Neutrophil (primary cell): ENCODE results near the gene ANKRD10.

Source experiments
- H3K27ac ChIP-seq: fragments of 200-600 bp; sonication (generic); 2 replicates; pipeline ENCODE4 v1.5.1; 2016; ENCODE audit warnings: mild to moderate bottlenecking, moderate library complexity
- H3K27me3 ChIP-seq: fragments of 200-600 bp; sonication (generic); 2 replicates; pipeline ENCODE4 v1.6.0; 2016; ENCODE audit warnings: mild to moderate bottlenecking
- H3K36me3 ChIP-seq: fragments of 200-600 bp; sonication (generic); 2 replicates; pipeline ENCODE4 v1.5.1; 2017
- H3K4me1 ChIP-seq, 2 experiments: fragments of 200-600 bp in 1 of 2; sonication (generic) in 1 of 2; 1 replicate in 1 of 2; 2 replicates in 1 of 2; pipeline versions ENCODE4 v1.5.1 to v1.6.1; 2013 to 2016; ENCODE audit warnings: low read depth in 1 of 2, low read length in 1 of 2, mild to moderate bottlenecking in 1 of 2, moderate library complexity in 1 of 2; ENCODE audit not compliant: control insufficient read depth in 1 of 2, insufficient read depth in 1 of 2
- H3K4me3 ChIP-seq, 2 experiments: fragments of 200-600 bp in 1 of 2; sonication (generic) in 1 of 2; 1 replicate in 1 of 2; 2 replicates in 1 of 2; pipeline ENCODE4 v1.5.1; 2013 to 2016; ENCODE audit warnings: low read depth in 1 of 2, low read length in 1 of 2, mild to moderate bottlenecking in 1 of 2, moderate library complexity in 1 of 2
- H3K9me3 ChIP-seq: fragments of 200-600 bp; sonication (generic); 2 replicates; pipeline ENCODE4 v1.5.1; 2016
- CTCF ChIP-seq: fragments of 200-600 bp; sonication (generic); IDR thresholded peaks from 2 replicates; pipeline ENCODE4 v1.5.1; 2016; ENCODE audit warnings: antibody characterized with exemption

ANKRD10 gene

GRCh38 chr13:110829486-110829885 is 85.4 kb downstream of the ANKRD10 start:
- Histone ChIP-seq H3K27me3 (peaks cover 10% of the 10 kb centered on the region), H3K27ac (no peak overlapping the region)
- no peak for TF ChIP-seq CTCF

GRCh38 chr13:110828705-110829104 is 86.2 kb downstream of the ANKRD10 start:
- TF ChIP-seq CTCF, result no peak
- H3K4me1 ChIP-seq, result no peaks in the 10 kb centered on the region
- no peaks in the 10 kb centered on the region for H3K9me3 ChIP-seq
- no peak overlapping the region for H3K4me3 ChIP-seq
- peaks cover 10% of the 10 kb centered on the region for H3K27me3 ChIP-seq
- no peak overlapping the region for H3K27ac ChIP-seq
- H3K36me3 ChIP-seq, result no peaks in the 10 kb centered on the region

More at GRCh38 chr13:110829486-110829885, 85.4 kb downstream of the ANKRD10 start:
- Histone ChIP-seq H3K4me1 (no peaks in the 10 kb centered on the region), H3K36me3 (no peaks in the 10 kb centered on the region), H3K4me3 (no peak overlapping the region), H3K9me3 (no peaks in the 10 kb centered on the region)
